NCI-H524 treated with DMSO at 0.1 percent for 48 hours (cell line): Measurements from ENCODE around the gene NPHP4.
"Not testable (repeated sequence)": the region's sequence is repeated elsewhere in the genome, so short reads cannot be mapped to it uniquely, and the experiment has no call there.

Experiments
- DNase-seq: peaks from one replicate; lab custom pipeline; 2025; lab: John Stamatoyannopoulos, UW

NPHP4 gene

DNA sequence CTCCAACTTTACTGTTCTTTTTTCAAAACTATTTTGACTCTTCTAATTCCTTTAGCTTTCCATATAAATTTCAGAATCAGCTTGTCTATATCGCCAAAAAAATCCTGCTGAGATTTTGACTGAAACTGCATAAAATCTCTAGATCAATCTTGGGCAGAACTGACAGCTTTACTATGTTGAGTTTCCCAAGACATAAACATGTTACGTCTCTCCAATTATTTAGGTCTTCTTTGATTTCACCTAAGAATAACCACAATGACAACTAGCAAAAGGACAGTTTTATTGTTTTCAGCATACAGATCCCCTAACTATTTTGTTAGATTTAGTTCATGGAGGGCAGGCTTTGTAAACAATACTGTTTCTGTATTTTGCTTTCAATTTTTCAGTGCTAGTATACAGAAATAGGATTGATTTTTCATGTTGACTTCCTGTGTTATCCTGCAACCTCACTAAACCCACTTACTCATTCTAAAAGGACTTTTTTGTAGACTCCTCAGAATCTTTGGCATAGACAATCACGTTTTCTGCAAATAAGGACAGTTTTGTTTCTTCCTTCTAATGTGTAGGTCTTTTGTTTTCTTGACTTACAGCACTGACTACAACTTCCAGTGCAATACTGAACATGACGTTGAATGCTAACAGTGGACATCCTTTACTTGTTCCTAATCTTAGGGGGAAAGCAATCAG, 63.4 kb downstream of the NPHP4 start:
- no peak for DNase-seq

DNA sequence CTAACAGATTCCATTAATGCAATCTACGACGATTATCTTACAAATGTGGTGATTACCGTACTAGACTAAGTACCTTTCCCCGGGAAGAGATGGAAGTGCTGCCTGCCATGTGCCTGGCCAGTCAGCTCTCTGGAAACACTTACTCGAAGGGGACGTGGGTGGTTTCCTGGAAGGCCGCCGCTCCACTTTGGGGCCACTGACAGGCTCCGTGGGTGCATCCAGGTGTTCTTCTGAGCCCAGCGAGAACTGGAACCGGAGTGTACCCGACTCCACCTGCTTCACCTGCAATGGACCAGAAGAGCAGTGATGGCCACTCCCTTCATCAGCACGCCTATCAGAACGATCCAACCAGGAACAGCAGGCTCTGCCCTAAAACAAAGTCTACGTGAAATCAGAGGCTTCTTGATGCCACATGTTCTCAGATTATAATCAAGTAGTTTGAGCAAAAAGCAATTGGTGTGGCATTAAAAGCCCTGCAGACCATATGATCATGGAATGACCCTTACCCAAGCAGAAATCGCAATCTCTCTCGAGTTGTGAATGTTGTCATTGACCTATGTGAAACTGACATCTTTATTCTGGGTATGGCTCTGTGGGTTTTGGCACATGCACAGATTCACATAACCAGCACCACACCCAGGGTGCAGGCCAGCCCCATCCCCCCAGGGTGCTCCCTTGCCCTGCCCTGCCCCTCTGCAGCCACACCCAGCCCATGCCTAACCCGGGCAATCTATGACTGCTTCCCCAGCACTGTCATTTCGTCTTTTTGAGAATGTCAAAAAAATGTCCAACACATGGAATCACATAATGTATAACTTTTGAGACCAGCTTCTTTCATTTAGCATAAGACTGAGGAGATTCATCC, 64.5 kb downstream of the NPHP4 start:
- DNase-seq = no peak

DNA sequence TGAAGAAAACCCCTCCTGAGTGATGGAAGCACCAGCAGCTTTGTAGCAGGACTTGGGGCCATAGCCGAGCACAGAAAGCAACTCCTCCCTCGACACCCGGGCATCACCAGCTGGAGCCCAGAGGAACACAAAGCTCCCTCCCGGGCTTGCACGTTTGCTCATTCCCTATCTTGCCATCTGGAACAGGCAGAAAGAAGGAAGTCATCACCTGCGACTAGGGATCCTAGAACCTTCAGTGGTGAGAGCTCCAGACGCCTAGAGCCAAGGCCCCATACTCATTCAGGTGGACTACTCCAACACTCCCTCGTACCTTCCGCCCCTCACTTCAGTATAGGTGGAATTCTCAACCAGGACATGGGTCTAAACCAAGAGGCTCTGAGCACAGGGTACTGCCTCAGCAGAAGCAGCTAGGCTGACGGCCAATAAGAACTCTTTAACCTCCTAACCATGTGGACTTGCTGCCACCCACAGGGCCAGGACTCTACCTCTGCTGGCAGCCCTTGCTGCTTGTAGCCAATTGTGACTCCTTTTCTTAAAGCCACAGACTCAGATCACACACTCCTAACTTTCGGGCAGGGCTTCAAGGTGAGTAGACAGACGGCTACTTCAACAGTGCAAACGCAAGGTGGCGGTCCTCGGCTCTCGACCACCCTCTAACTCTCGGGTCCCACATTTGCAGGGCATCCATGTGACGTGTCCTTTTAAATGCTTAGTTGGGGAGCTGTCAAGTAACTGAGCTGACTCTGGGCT, 65.4 kb downstream of the NPHP4 start:
- no peak for DNase-seq

DNA sequence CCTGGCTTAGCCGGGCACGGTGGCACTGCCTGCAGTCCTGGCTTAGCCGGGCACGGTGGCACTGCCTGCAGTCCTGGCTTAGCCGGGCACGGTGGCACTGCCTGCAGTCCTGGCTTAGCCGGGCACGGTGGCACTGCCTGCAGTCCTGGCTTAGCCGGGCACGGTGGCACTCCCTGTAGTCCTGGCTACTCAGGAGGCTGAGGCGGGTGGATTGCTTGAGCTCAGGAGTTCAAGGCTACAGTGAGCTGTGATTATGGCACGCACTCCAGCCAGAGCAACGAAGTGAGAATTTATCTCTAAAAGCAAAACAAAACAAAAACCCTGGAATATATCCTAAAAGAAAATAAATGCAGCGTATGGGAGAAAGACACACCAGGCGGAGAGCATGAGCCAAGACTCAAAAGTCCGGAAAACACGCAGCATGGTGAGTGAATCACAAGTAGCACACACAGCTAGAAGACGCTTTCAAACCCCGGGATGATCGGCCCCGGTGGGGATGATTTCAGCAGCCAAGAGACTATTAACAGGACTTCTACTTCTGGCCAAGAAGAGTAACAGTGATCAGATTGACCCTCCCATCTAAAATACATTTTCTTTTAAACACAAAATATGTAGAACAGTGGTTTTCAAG, 69.4 kb downstream of the NPHP4 start:
- not testable (repeated sequence) for DNase-seq

DNA sequence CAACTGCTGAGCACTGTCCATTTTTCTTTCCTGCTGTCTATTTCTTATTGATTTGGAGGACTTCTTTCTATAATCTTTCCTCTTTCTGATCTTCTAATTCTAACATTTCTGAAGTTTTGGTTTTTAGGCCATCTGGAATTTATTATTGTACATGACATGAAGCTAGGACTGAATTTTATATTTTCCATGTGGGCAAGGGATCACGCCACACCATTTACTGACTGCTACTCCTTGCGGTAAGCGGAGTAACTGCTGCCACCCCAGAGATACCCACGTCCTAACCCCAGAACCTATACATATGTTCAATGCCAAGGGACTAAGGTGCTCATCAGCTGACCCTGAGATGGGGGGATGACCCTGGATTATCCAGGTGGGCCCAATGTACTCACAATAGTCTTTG, 70.6 kb downstream of the NPHP4 start:
- no peak for DNase-seq

DNA sequence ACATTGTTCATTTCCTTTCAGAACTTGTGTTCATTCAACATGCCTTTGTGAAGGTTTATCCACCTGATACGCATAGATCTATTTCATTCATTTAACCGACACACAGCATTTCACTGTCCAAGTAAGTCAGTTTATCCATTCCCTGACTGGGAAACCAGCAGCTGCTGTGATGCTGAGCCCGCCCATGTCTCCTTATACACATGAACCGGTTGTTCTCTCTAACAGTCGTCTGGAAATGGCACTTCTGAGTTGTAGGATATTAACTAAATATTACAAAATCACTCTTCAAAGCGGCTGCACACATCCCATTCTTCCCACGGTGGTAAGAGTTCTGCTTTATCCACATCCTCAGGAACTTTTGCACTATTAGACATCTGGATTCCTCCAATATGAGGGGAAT, 71.1 kb downstream of the NPHP4 start:
- DNase-seq = no peak

DNA sequence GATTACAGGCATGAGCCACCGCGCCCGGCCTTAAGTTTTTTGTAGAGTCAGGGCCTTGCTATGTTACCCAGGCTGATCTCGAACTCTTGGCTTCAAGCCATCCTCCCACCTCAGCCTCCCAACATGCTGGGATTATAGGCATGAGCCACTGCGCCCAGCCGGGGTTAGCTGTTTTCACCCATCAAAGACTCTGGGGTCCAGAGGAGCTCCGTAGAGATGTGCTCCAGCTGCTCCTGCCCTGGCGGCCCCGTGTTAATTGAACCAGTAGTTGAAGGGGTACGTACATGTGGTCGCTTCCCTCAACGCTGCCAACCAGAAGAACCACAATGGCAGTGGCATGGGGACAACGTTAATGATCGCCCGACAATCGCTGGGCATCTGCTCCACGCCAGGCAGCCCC, 72.0 kb downstream of the NPHP4 start:
- no peak for DNase-seq

DNA sequence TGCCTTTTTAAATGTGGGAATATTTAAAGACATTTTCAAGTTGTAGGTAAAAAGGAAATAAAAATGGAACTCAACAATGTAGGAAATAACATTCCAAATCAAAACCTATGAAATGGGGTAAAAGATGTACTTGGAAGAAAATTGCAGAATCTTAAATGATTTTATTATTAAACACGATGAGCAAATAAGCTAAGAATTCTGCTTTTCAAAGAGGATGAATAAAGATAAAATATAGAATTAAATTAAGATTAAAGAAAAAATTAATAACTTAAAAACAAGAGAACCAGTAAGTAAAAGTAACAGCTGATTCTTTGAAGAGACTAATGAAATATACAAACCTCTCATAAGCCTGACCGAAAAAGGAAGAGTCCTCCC, 74.0 kb downstream of the NPHP4 start:
- no peak for DNase-seq

DNA sequence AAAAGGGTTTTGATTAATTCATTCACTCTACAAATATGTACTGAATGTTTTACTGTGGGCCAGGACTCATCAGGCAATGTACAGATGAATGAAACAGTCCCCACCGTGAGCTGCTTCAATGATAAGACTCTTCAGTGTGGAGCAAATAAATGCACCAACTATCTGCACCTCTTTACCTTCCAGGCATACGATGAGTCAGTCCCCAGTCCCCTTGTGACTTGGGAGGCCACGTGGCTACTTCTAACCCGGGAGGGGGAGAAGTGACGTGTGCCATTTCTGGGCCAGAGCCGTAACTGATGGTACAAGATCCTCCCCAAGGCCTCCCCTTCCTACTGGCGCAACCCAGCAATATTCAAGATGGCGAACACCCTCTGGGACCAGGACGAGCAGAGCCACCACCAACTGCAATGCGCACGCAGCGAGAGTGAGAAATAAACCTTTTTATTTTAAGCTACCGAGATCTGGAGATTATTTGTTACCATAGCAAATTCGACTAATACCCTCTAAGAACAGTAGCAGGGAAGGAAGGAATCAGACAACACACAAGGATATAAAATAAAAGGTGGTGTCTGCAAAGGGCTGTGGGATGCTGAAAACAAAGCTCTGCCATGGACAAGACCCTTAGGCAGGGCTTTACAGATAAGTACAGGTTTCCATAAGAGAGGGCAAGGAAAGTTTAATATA, 74.5 kb downstream of the NPHP4 start:
- DNase-seq = no peak

DNA sequence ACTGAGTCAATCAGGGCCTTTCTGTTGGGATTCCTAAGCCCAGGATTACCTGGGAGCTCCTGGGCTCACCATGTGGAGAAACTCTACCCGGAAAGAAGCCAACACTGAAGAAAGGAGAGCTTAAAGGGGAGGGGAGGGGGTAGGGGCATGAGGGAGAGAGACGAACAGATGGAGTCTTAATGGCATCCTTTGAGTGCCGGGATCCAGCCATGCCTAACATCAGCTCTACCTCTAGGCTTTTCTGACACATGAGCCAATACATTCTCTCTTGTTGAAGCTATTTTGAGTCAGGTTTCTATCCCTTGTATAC, 75.0 kb downstream of the NPHP4 start:
- DNase-seq = peak; percentile 9

DNA sequence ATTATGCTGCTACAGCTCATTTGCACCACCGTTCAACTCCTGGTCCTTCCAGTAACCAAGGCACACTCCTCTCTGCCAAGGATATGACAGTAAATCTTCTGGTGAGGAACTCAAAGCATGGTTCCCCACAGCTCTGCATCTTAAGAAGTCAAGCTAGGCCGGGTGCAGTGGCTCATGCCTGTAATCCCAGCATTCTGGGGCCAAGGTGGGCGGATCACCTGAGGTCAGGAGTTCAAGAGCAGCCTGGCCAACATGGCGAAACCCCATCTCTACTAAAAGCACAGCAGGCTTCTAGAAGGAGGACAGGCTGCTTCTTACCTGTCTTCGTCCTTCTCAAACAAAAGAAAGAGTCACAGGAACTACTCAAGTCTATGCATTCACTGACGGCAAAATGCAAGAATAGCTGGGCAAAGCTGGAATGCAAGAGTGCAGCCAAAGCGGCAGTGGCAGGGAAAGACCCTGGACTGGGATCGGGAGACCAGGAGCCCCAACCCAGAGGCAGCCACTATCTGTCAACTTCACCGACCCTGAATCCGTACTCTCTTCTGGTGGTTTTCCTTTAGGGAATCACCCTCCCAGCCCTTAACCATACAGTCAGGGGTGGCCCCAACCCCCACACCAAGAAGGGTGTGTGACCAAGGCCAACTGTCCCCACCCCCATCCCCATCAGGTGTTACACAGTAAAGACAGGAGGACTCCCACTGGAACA, 75.5 kb downstream of the NPHP4 start:
- no peak for DNase-seq

DNA sequence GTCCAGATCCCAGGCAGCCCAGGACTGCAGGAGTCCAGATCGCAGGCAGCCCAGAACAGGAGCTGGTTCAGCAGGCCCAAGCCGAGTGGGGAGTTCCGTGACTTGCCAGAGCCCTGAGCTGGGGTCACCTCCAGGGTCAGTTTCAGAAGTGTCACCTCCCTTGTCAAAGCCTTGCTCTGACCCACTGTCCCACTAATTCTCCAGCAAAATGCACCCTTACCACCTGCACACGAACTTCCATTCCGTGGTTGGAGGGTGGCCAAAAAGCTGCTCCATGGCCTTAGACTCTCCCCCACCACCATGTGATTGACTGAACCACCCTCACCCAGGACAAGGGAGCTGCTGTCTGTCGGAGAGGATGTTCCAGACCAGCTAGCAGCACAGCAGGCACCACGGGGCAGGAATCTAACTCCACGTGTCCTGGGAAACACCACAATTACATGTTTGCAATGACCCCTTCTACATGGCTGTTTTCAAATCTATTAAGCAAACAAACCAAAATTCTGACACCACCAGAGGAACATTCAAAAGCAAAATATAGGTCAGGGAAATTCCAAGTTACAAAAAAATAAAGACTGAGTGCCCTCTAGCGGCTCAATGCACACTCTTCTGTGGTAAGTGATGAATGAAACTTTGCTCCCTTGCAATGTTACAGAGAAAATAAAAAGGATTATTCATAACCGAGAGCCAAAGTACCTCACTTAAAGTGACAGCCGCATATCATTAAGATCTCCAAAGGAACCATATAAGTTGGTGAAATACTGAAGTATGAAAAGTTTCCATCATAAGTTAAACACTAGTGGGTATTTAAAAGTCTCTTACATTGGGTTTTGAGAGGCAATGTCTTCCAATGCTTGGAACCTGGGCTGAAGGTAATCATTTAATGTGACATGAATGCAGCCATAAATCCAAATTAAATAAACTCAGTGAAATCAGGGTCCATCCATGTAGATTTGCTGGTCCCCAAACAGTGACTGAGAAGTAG, 76.3 kb downstream of the NPHP4 start:
- no peak for DNase-seq

DNA sequence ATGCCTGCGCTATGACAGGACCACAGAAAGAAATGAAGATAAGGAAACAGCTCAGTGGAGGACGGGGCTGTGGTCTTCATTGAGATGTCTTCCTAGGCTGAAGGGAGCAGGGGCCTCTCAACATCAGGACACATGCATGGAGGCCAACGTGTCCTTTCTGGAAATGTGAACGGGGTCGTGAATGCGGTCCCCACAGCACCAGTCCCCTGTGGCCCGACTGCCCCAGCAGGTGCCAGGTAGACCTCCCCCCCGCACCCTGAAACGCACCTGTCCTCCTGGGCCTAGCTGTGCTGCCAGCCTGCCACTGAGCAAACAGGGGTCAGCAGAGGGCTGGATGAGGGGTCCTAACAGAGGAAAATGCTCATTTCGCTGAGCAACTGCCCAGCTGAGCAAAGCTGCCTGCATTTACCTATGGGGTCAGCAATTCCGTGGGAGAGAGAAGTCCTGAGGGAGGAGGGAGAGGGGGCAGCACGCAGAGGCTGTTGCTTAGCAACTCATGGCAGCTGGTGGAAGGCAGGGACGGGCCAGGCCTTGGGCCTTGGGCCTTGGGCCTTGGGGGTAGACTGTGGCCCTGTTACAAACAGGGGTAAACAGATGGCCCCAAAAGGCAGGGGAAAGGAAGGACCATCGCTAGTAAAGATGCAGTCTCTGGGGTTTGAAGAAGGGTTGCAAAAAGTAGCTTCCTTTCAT, 77.4 kb downstream of the NPHP4 start:
- no peak for DNase-seq

DNA sequence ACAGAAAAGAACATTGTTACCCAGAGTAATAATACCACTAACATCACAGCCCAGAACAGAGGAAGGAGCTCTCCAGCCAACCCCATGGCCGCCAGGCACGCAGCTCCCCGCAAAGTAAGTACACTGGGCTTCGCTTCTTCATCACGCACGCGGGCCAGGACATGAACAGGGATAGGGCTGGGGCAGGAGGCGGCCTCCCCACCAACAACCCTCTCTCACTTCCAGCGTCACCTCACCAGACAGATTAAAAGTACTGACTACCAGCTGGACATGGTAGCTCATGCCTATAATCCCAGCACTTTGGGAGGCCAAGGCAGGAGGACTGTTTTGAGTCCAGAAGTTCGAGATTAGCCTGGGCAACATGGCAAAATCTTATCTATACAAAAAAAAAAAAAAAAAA, 78.3 kb downstream of the NPHP4 start:
- no peak for DNase-seq

DNA sequence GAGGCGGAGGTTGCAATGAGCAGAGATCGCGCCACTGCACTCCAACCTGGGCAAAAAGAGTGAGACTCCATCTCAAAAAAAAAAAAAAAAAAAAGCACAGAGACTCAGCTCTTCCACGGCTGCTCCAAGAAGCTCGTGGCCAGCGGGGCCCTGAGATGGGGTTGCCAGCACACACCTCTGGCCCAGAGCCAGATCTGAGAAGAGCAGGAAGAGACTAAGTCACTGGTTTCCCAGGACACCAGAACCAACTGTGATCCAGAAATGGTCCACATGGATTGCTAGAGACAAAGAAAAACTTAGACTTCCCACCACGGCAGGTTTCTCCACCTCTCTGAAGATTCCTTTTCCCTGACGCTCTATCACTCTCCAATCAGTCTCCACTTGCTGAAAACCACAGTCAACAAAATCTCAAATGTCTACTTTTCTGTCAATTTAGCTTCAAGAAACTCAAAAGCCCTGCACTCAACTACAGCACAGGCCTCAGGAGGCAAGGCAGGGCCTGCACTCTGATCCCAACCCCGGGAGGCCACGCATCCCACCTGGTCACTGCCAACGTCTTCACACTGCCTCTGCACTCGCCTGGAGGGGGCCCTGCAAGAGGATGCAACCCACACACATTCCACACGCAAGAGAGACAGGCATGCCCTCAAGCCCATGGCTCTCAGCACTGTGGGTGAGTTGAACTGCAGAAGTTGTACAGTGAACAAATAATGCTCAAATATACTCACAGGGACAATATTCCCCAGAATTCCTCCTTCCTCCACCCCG, 79.0 kb downstream of the NPHP4 start:
- no peak for DNase-seq

DNA sequence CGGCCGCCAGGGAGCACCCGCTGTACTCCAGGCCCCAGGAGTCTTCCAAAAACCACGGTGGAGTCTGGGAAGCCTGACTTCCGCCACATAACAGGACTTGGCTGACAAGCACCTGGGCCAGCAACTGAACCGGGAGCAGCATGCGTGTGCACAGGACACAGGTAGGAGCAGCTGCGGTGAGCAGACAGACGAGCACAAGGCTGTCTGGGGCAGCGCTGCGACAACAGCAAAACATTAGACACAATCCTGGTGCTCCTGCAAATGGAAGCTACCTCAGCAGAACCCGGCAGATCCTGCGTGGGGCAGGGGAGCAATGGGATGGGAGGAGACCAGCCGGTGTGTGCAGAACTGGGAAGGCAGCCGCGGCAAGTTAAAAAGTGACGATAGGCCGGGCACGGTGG, 80.4 kb downstream of the NPHP4 start:
- no peak for DNase-seq

DNA sequence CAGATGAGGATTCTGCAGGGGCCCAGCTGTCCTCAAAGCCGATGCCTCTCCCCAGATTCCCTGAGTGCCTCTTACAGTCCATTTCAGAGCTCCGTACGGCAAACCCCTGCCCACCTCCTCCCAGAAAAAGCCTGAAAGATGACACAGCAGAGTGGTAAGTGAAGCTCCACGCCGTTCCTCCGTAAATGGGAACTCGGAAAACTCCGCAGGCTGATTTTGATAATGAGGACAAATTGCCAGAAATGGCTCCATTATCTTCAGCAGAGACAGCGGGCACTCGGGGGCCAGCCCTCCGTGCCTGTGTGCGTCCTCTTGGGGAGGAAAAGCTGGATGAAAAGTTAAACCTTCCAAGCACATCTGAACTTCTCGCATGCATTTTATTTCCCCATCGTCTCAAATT, 81.1 kb downstream of the NPHP4 start:
- no peak for DNase-seq

DNA sequence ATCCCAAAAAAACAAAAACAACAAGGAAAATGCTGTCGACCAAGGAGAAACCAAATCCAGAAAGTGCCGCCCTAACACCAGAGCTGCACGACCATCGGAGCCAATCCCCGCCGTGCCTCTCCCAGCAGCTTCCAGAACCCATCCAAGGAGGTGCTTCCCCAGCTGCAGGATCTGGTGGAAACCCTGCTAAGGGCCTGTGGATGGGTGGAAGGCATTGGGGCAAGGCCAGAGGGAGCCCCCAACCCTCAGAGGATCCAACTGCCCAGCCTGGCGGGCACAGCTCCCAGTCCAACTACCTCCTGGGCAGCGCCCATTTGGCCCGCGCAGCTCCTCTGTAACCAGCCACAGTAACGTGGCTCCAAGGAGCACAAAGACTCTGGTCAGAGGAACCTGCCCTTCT, 81.6 kb downstream of the NPHP4 start:
- no peak for DNase-seq

DNA sequence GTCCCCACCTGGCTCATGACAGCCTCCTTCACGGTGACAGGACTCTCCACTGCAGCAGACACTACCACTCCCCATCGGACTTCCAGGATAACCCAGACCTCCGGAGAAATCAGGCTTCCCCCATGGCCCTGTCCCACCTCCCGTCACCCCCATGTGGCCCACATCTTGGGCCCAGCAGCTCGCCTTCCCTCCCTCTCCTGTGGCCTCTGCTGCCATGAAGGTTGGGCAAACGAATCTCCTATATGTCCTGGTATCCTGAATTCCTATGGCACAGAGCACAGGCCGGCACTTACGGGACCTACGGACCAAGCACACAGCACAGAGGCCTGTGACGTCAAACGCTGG, 82.0 kb downstream of the NPHP4 start:
- no peak for DNase-seq
